RWPE2 (cell line): ENCODE results near the gene UBE2E3.

Experiments
- ATAC-seq: fragments of 200-7000 bp; cut with Tn5 transposase; 3 replicates; pipeline ENCODE4 v1.9.1; 2021; ENCODE audit warnings: low read depth
- DNase-seq: peaks from one replicate; pipeline ENCODE4 v3.0.0-alpha.2; 2020; ENCODE audit warnings: low spot score
- H3K27ac ChIP-seq: fragments of 450-650 bp; 2 replicates; pipeline ENCODE4 v1.5.1; 2017; ENCODE audit warnings: mild to moderate bottlenecking; ENCODE audit not compliant: poor library complexity, severe bottlenecking
- H3K27me3 ChIP-seq: fragments of 250-450 bp; sonication (Bioruptor Pico); 2 replicates; pipeline ENCODE4 v1.5.1; 2021; ENCODE audit warnings: mild to moderate bottlenecking, moderate library complexity; ENCODE audit not compliant: insufficient read depth, poor library complexity, severe bottlenecking
- H3K36me3 ChIP-seq: fragments of 250-450 bp; sonication (Bioruptor Pico); 2 replicates; pipeline ENCODE4 v1.5.1; 2020; ENCODE audit warnings: low read depth, mild to moderate bottlenecking, moderate library complexity
- H3K4me1 ChIP-seq: fragments of 250-450 bp; sonication (Bioruptor Pico); 2 replicates; pipeline ENCODE4 v1.5.1; 2021; ENCODE audit warnings: mild to moderate bottlenecking, moderate library complexity; ENCODE audit not compliant: insufficient read depth, poor library complexity, severe bottlenecking
- H3K4me3 ChIP-seq: fragments of 250-450 bp; sonication (Bioruptor Pico); 2 replicates; pipeline ENCODE4 v1.5.1; 2021; ENCODE audit warnings: mild to moderate bottlenecking, moderate library complexity; ENCODE audit not compliant: severe bottlenecking
- H3K9me3 ChIP-seq: fragments of 250-450 bp; sonication (Bioruptor Pico); 2 replicates; pipeline ENCODE4 v1.5.1; 2021; ENCODE audit warnings: mild to moderate bottlenecking, moderate library complexity; ENCODE audit not compliant: severe bottlenecking
- TF ChIP-seq, protein P1 (sequence below): fragments of 450-650 bp; IDR thresholded peaks from one replicate; pipeline ENCODE4 v1.5.1; 2017; ENCODE audit warnings: mild to moderate bottlenecking, moderate library complexity; ENCODE audit not compliant: poor library complexity, severe bottlenecking

Gene UBE2E3

DNA sequence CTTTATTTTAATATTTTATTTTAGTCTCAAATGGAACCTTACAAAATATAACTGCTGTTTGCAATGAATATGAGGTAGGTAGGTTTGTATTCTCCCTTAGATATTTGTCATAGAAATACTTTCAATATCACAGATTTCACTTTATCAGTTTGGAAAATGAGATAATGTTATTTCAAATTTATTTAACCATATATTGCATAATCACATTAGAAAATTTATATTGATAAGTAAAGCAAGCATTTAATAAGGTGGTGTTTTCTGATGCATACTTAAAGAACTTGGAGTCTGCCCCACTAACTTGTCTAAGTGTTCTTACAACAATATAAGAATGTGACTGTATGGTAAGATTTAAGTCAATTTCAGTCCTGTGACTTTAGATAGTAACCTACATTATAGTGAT, 85.1 kb downstream of the UBE2E3 start:
- Histone ChIP-seq H3K9me3 (no peaks in the 10 kb centered on the region), H3K27ac (no peak overlapping the region), H3K4me3 (no peak overlapping the region), H3K4me1 (peaks cover 9% of the 10 kb centered on the region), H3K27me3 (no peaks in the 10 kb centered on the region), H3K36me3 (0 out of 2 replicates have a peak, but pooled peaks cover 7% of the 10 kb centered on the region)
- no peak for ATAC-seq
- no peak for DNase-seq
- TF ChIP-seq, protein P1, sequence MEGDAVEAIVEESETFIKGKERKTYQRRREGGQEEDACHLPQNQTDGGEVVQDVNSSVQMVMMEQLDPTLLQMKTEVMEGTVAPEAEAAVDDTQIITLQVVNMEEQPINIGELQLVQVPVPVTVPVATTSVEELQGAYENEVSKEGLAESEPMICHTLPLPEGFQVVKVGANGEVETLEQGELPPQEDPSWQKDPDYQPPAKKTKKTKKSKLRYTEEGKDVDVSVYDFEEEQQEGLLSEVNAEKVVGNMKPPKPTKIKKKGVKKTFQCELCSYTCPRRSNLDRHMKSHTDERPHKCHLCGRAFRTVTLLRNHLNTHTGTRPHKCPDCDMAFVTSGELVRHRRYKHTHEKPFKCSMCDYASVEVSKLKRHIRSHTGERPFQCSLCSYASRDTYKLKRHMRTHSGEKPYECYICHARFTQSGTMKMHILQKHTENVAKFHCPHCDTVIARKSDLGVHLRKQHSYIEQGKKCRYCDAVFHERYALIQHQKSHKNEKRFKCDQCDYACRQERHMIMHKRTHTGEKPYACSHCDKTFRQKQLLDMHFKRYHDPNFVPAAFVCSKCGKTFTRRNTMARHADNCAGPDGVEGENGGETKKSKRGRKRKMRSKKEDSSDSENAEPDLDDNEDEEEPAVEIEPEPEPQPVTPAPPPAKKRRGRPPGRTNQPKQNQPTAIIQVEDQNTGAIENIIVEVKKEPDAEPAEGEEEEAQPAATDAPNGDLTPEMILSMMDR, result no peak

DNA sequence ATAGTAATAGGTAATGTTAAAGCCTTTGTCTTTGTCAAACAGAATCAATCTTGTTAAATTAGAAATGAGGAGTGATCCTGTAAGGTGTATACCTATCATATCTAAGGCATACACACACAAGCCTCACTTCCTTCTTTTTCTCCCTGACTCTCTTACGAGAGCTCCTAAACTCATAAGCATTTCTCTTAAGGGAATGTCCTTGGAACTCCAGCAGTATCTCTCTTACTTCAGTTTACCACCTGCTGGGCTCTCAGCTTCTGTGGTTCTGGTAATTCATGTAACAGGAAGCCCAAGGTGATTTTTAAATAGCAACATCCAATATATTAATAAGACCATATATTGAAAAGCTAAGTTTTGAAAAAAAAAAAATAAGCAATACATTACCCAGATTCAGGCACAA, 85.9 kb downstream of the UBE2E3 start:
- Histone ChIP-seq H3K4me3 (no peak overlapping the region), H3K27ac (no peak overlapping the region), H3K9me3 (no peaks in the 10 kb centered on the region), H3K36me3 (0 out of 2 replicates have a peak, but pooled peaks cover 7% of the 10 kb centered on the region), H3K4me1 (peaks cover 9% of the 10 kb centered on the region), H3K27me3 (no peaks in the 10 kb centered on the region)
- DNase-seq, result no peak
- ATAC-seq, result no peak
- TF ChIP-seq, protein P1, result no peak

DNA sequence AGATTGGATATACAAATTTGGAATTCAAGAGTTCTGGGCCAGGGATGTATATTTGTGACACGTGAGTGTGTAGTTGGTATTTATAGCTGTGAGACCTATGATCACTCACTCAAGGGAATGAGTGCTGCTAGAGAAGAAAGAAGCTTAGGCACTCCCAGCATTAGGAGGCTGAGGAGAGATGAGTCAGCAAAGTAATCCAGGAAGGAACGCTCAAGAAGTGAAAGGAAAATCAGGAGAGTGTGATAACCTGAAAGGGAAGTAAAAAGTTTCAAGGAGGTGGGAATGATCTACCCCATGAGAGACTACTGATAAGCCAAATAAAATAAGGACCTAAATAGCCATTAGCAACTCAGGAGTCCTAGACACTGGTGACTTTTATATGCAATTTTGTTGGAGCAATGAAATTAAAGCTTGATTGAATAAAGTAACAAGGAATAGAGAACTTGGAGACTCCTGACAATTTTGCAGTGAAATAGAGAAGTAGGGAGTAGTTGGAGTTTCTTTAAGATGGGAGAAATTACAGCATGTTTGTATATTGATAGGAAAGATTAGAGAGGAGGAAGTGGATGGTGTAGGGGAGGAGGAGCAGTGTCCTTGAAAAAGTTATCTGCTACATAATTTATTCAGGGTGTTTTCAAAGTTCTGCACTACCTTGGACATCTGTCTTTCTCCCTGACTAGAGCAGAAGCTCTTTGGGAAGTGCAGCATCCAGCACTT, 89.9 kb downstream of the UBE2E3 start:
- Histone ChIP-seq H3K27ac (no peak overlapping the region), H3K27me3 (no peaks in the 10 kb centered on the region), H3K4me1 (peaks cover 40% of the 10 kb centered on the region), H3K9me3 (no peaks in the 10 kb centered on the region), H3K4me3 (no peak overlapping the region), H3K36me3 (peaks cover 5% of the 10 kb centered on the region; the same call in 1 of the 2 replicates)
- TF ChIP-seq, protein P1, result no peak
- ATAC-seq (peak; percentile 82), DNase-seq (no peak)

DNA sequence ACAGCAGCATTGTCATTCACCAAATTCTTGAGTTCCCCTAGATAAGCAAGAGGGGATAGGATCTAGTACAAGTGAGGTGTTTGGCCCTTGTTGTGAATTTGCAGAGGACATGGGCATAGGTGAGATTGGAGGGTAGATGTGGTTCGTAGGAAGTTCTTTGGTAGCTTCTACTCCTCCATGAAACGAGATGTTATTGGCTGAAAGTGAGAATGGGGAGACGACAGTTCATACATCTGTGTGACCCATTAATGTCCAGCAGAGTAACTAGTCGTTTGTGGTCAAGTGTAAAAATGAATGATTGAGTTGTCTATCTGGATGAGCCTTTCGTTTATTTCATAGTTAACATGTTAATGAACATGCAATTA, 90.4 kb downstream of the UBE2E3 start:
- ATAC-seq, result no peak
- peaks cover 40% of the 10 kb centered on the region for H3K4me1 ChIP-seq
- TF ChIP-seq, protein P1, result no peak
- no peaks in the 10 kb centered on the region for H3K27me3 ChIP-seq
- no peaks in the 10 kb centered on the region for H3K9me3 ChIP-seq
- no peaks in the 10 kb centered on the region; the same call in 1 of the 2 replicates for H3K36me3 ChIP-seq
- no peak overlapping the region for H3K4me3 ChIP-seq
- DNase-seq, result no peak
- H3K27ac ChIP-seq, result no peak overlapping the region
